Endothelial cell of hepatic sinusoid (primary cell): Measurements from ENCODE around the gene CDH22.

Experiments
- in situ Hi-C: cut with HindIII; loops from 2 replicates; pipeline ENCODE4 v1.10.0; 2017; ENCODE audit warnings: low sequenced_read_pairs

The CDH22 gene

GRCh38 chr20:46308258-46309157, at the start of gene CDH22:
CDH22 (minus strand) TSS chr20:46308498; CDS start chr20:46251294, 57,204 bp downstream.
- in situ Hi-C loops: no loop called here

GRCh38 chr20:46357030-46357514, 48.8 kb upstream of the CDH22 start:
- in situ Hi-C loops: no loop called here

GRCh38 chr20:46356195-46357029, 48.1 kb upstream of the CDH22 start:
- in situ Hi-C loops: no loop called here

- in situ Hi-C loops: no loop called here
These were observed 47.5 kb upstream of the CDH22 start for GRCh38 chr20:46355778-46356177.

- in situ Hi-C loops: no loop called here
These were observed 46.8 kb upstream of the CDH22 start for GRCh38 chr20:46354920-46355654.

- in situ Hi-C loops: no loop called here
These were observed 45.9 kb upstream of the CDH22 start for GRCh38 chr20:46354207-46354555.

GRCh38 chr20:46353500-46354206, 45.4 kb upstream of the CDH22 start:
- in situ Hi-C loops: no loop called here

GRCh38 chr20:46352370-46352938, 44.2 kb upstream of the CDH22 start:
- in situ Hi-C loops: no loop called here

- in situ Hi-C loops: no loop called here
These were observed 43.2 kb upstream of the CDH22 start for GRCh38 chr20:46351357-46352058.

- in situ Hi-C loops: no loop called here
These were observed 42.6 kb upstream of the CDH22 start for GRCh38 chr20:46350986-46351267.

GRCh38 chr20:46350201-46350985, 42.1 kb upstream of the CDH22 start:
- in situ Hi-C loops: no loop called here

- in situ Hi-C loops: loop anchor here (5.0 kb wide), 1 partner anchor 43 kb away; no protein-coding TSS in a partner anchor
These were observed 41.4 kb upstream of the CDH22 start for GRCh38 chr20:46349742-46350056.

GRCh38 chr20:46349035-46349741, 40.9 kb upstream of the CDH22 start:
- in situ Hi-C loops: loop anchor here (5.0 kb wide), 1 partner anchor 43 kb away; no protein-coding TSS in a partner anchor

GRCh38 chr20:46347841-46348803, 39.8 kb upstream of the CDH22 start:
- in situ Hi-C loops: loop anchor here (5.0 kb wide), 1 partner anchor 44 kb away; no protein-coding TSS in a partner anchor

GRCh38 chr20:46346770-46347169, 38.5 kb upstream of the CDH22 start:
- in situ Hi-C loops: loop anchor here (5.0 kb wide), 1 partner anchor 46 kb away; no protein-coding TSS in a partner anchor

- in situ Hi-C loops: loop anchor here (5.0 kb wide), 1 partner anchor 48 kb away; no protein-coding TSS in a partner anchor
These were observed 36.3 kb upstream of the CDH22 start for GRCh38 chr20:46344488-46345162.
